DMS53 treated with DMSO at 0.1 percent for 48 hours (cell line): ENCODE data around the gene ATP5ME.

Experiments
- DNase-seq: peaks from one replicate; lab custom pipeline; 2025; ENCODE audit not compliant: unreplicated experiment; lab: John Stamatoyannopoulos, UW

The ATP5ME gene

GRCh38 chr4:684623-685327 is 10.7 kb upstream of the ATP5ME start:
- no peak for DNase-seq

- DNase-seq: peak; percentile 52
These were observed 10.0 kb upstream of the ATP5ME start for GRCh38 chr4:683982-684622.

- DNase-seq: no peak
These were observed 9.3 kb upstream of the ATP5ME start for GRCh38 chr4:683247-683897.

- DNase-seq: peak; percentile 76
These were observed 8.6 kb upstream of the ATP5ME start for GRCh38 chr4:682490-683172.

- DNase-seq: peak; percentile 80
These were observed 7.8 kb upstream of the ATP5ME start for GRCh38 chr4:681736-682451.

- peak; percentile 66 for DNase-seq
These were observed 7.0 kb upstream of the ATP5ME start for GRCh38 chr4:680928-681645.

GRCh38 chr4:680551-680927 is 6.5 kb upstream of the ATP5ME start:
- peak; percentile 29 for DNase-seq

- DNase-seq: no peak
These were observed 6.0 kb upstream of the ATP5ME start for GRCh38 chr4:680091-680490.

GRCh38 chr4:679629-680028 is 5.6 kb upstream of the ATP5ME start:
- DNase-seq: no peak

- no peak for DNase-seq
These were observed 5.0 kb upstream of the ATP5ME start for GRCh38 chr4:679104-679481.

GRCh38 chr4:678331-679103 is 4.4 kb upstream of the ATP5ME start:
- no peak for DNase-seq

- DNase-seq: peak; percentile 80
These were observed 3.6 kb upstream of the ATP5ME start for GRCh38 chr4:677431-678293.

GRCh38 chr4:676871-677235 is 2.8 kb upstream of the ATP5ME start:
- DNase-seq: no peak

GRCh38 chr4:675980-676870 is 2.1 kb upstream of the ATP5ME start:
- no peak for DNase-seq

GRCh38 chr4:675036-675882 is 1.2 kb upstream of the ATP5ME start:
- no peak for DNase-seq

- no peak for DNase-seq
These were observed 556 bp downstream of the ATP5ME start for GRCh38 chr4:673349-674091.
